Right lobe of liver (tissue), 6 donors: ENCODE data around the gene BCL7C. TPM values are rescaled to one million over a fixed set of nuclear protein-coding genes. Genes with fewer than 3 reads are reported as not detected.

Experiments used
- ATAC-seq, 4 donors: fragments of 200-7000 bp; cut with Tn5 transposase; one replicate each; pipeline ENCODE4 v1.9.1; 2020; ENCODE audit warnings: mild to moderate bottlenecking in 4 of 4, moderate library complexity in 4 of 4
- DNase-seq, 3 donors: peaks; one replicate each; pipeline ENCODE4 v3.0.0-alpha.2; 2020
- H3K27ac ChIP-seq, 3 donors: fragments of 200-600 bp; one replicate each; pipeline ENCODE4 v1.8.0; 2022
- H3K27me3 ChIP-seq, 2 donors: fragments of 200-600 bp; one replicate each; pipeline ENCODE4 v1.8.0; 2022
- H3K36me3 ChIP-seq, 4 donors: fragments of 200-600 bp; sonication (generic) in 1 of 4; one replicate each; pipeline versions ENCODE4 v1.5.1 to v1.8.0; 2017 to 2022; ENCODE audit warnings: control low read depth in 1 of 4
- H3K4me1 ChIP-seq, 4 donors: fragments of 200-600 bp; sonication (generic) in 1 of 4; one replicate each; pipeline versions ENCODE4 v1.5.1 to v1.8.0; 2017 to 2022; ENCODE audit warnings: control low read depth in 1 of 4
- H3K4me3 ChIP-seq, 3 donors: fragments of 200-600 bp; one replicate each; pipeline ENCODE4 v1.8.0; 2022
- H3K9me3 ChIP-seq, 4 donors: fragments of 200-600 bp; sonication (generic) in 1 of 4; one replicate each; pipeline versions ENCODE4 v1.5.1 to v1.8.0; 2017 to 2022; ENCODE audit warnings: control low read depth in 1 of 4
- POLR2A ChIP-seq: fragments of 450-650 bp; IDR thresholded peaks from one replicate; pipeline ENCODE4 v1.6.1; 2017; ENCODE audit warnings: antibody characterized with exemption, mild to moderate bottlenecking
- WGBS: methylation state at CpG from one replicate; pipeline ENCODE4 v1.1.6; 2018; ENCODE audit warnings: low coverage, low lambda C conversion rate; ENCODE audit not compliant: insufficient coverage; ENCODE audit errors: missing lambda C conversion rate; 5-methylcytosine and 5-hydroxymethylcytosine counted together
- intact Hi-C, 2 donors: fragments of 100-400 bp; cut with DNase I; formaldehyde crosslinking; loops; one replicate each; pipeline versions ENCODE4 v1.11.2 to v1.14.1; 2022
- total RNA-seq, 6 experiments: library from RNA; depleted of rRNA in 2 of 6; stranded (reverse); fragments of >200 nt in 2 of 6; fragmentation: NEBNext Ultra II Directional in 3 of 6; extraction: Animal tissue kit (Norgen Biotek cat#: 25700) in 3 of 6; gene quantifications; one replicate each; pipeline versions ENCODE4 v1.1.0 to v1.2.4, GENCODE V29; 2016 to 2023
- TF ChIP-seq, protein P1 (sequence below), 4 donors: fragments of 200-600 bp in 3 of 4; fragments of 450-650 bp in 1 of 4; IDR thresholded peaks; one replicate each; pipeline versions ENCODE4 v1.5.1 to v1.8.0; 2016 to 2022; ENCODE audit warnings: antibody characterized with exemption in 4 of 4, mild to moderate bottlenecking in 2 of 4
- donor health status: DM: no; HTN: yes; CAD: no.
- donor health status: DM: no; HTN: no; CAD: no.
- donor health status: DM: no; HTN: no; CAD: no.
- donor health status: DM: no; HTN: yes; CAD: no.
- donor health status: DM: no; HTN: yes; CAD: no.

Gene BCL7C
- total RNA-seq, 6 experiments from 2014 or later, result 5.9 to 14.3 (median 7.9) TPM

DNA sequence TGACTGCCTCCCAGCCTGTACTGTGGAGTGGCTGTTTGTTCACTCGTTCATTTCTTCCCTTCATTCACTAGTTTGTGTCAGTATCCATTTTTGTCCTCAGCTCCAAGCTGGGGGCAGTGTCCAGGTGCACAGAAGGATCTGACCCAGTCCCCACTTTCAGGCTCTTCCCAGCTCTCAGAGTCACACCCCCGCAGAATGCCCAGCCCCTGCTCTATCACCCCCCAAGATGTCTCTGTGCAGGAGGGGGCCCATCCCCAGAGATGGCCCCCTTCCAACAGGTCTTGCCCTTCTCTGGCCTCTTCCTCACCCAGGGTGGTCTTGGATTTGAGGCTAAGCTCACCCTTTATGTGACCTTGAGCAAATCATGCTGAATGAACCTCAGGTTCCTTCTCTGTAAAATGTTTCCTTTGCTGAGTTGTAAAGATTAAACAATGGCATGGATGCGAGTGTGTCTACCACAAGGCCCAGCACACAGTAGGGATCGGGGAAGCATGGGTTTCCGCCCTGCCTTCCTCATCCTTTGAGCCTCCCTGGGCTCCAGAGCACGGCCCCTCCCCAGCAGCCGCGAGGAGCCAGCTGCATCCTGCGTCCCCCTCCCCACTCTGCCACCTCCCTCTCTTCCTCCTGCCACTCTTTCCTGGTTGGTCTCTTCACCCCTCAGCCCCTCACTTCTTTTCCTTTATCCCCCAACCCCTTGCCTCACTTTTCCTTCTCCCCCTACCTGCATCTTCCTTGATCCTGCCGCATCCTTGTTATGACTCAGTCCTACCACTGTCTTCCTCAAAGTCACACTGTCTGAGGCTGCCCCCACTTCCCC is 32.3 kb upstream of the BCL7C start:
- Histone ChIP-seq H3K9me3 (no peaks in the 10 kb centered on the region), H3K4me3 (no peak overlapping the region), H3K36me3 (no peaks in the 10 kb centered on the region), H3K27me3 (no peaks in the 10 kb centered on the region), H3K27ac (no peak overlapping the region), H3K4me1 (peaks cover 0 to 4% (median 0%) of the 10 kb centered on the region in 4 donors)
- TF ChIP-seq, protein P1, sequence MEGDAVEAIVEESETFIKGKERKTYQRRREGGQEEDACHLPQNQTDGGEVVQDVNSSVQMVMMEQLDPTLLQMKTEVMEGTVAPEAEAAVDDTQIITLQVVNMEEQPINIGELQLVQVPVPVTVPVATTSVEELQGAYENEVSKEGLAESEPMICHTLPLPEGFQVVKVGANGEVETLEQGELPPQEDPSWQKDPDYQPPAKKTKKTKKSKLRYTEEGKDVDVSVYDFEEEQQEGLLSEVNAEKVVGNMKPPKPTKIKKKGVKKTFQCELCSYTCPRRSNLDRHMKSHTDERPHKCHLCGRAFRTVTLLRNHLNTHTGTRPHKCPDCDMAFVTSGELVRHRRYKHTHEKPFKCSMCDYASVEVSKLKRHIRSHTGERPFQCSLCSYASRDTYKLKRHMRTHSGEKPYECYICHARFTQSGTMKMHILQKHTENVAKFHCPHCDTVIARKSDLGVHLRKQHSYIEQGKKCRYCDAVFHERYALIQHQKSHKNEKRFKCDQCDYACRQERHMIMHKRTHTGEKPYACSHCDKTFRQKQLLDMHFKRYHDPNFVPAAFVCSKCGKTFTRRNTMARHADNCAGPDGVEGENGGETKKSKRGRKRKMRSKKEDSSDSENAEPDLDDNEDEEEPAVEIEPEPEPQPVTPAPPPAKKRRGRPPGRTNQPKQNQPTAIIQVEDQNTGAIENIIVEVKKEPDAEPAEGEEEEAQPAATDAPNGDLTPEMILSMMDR (IDR thresholded peaks at IDR 0.05), result no peak
- no peak for TF ChIP-seq POLR2A
- WGBS, result 46% methylated on average over 5 of the region's 10 CpGs
- DNase-seq (no peak), ATAC-seq (no peak)
- intact Hi-C loops, result no loop called here

DNA sequence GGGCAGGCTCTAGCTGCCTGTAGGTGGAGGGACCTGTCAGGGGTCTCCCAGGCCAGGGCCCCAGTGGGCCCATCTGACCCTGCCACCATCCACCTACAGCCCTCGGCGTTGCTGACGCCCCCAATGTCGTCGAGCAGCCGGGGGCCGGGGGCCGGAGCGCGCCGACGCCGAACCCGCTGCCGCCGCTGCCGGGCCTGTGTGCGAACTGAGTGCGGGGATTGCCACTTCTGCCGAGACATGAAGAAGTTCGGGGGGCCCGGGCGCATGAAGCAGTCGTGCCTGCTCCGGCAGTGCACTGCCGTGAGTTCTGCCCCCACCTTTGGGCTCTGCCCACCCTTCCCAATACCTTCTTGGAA is 31.7 kb upstream of the BCL7C start:
- peaks cover 0 to 4% (median 0%) of the 10 kb centered on the region in 4 donors for H3K4me1 ChIP-seq
- no peaks in the 10 kb centered on the region for H3K9me3 ChIP-seq
- no peak overlapping the region for H3K27ac ChIP-seq
- WGBS, result no CpG with 5 or more reads among the region's 26 CpGs
- H3K4me3 ChIP-seq, result no peak overlapping the region
- intact Hi-C loops, result no loop called here
- ATAC-seq (no peak), DNase-seq (no peak)
- no peaks in the 10 kb centered on the region for H3K36me3 ChIP-seq
- TF ChIP-seq, protein P1 (IDR thresholded peaks at IDR 0.05), result no peak
- no peak for TF ChIP-seq POLR2A
- no peaks in the 10 kb centered on the region for H3K27me3 ChIP-seq

DNA sequence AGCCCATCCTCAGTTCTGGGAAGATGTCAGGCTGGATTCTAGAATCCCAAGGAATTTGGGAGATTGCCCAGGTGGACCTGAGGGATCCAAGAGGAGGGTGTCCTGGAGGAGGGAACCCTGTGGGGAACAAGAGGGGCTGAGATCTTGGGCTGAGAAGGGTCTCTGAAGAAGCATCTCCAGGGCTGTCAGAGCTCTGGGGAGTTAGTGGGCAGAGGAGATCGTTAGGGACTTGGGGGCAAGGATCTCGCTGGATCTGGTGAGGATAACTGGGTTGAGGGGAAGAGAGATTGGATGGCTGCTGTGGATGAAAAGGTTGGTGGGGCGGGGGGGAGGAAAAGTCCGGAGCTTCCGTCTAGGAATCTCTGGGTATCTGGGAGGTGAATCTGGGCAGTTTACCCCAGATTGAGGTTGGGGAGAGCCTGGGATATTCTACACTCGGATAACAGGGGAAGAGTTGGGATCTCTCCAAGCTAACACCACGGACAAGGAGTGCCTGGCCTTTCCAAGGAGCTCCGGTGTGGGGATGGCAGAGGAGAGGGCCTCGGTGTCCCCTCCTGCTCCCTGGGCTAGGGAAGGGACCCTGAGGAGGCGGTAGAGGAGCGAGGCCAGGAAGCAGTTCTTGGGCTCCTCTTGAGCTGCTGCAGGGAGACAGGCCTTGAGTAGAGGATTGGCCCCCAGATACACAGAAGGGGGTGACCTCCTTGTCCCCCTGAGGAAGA is 31.2 kb upstream of the BCL7C start:
- TF ChIP-seq POLR2A, result no peak
- TF ChIP-seq, protein P1 (IDR thresholded peaks at IDR 0.05), result no peak
- Histone ChIP-seq H3K27me3 (no peaks in the 10 kb centered on the region), H3K4me1 (peaks cover 0 to 4% (median 0%) of the 10 kb centered on the region in 4 donors), H3K36me3 (no peaks in the 10 kb centered on the region), H3K4me3 (no peak overlapping the region), H3K9me3 (no peaks in the 10 kb centered on the region), H3K27ac (no peak overlapping the region)
- ATAC-seq (no peak), DNase-seq (no peak)
- 76% methylated on average over 6 of the region's 11 CpGs for WGBS
- intact Hi-C loops, result no loop called here

DNA sequence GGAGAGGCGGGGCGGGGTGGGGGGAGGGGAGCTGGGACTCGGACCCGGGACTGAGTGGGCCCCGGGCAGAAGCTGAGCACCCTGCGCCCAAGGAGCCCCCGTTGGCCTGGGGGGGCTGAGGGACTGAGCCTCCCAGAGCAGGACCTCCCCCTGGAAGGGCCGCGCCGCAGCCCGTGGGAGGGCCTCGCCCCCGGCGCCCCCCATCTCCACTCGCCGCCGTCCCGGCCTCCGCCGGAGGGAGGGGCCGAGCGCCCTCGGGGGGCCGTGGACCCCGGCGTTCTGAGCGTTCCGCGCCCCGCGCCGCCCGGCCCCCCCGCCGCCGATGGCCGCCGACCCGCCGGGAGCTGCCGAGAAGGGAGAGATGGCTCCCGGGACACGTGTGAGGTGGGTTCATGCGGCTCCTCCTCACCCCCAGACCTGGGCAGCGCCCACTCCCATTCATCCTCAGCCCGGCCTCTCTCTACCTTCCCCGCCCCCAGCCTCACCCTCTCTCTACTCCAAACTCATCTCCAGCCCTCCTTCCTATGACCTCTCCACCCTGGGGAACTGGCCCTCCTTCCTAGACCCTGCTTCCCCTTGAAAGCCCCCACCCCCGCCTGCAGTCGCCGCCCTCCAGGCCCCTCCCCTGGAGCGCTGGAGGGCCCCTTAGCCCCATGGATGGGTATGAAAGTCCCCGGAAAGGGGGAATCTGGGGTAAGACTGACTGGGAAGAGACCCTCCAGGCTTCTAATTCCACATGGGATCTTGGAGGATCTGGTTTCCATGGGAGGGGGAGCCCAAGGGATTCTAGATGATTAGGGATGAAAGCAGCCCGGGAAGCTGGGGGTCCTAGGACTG is 30.4 kb upstream of the BCL7C start:
- Histone ChIP-seq H3K27me3 (no peaks in the 10 kb centered on the region), H3K4me3 (peak overlapping the region; percentile 55 to 67 (median 63)), H3K4me1 (peaks cover 0 to 4% (median 0%) of the 10 kb centered on the region in 4 donors), H3K27ac (peak overlapping the region in 2 of 3 donors; percentile 26 to 47), H3K9me3 (no peaks in the 10 kb centered on the region), H3K36me3 (no peaks in the 10 kb centered on the region)
- no peak for ATAC-seq
- 46% methylated on average over 6 of the region's 53 CpGs for WGBS
- intact Hi-C loops, result no loop called here
- TF ChIP-seq, protein P1 (IDR thresholded peaks at IDR 0.05), result no peak
- TF ChIP-seq POLR2A, result no peak
- peak in 2 of 3 donors; percentile 45 to 52 for DNase-seq
